HepG2 (cell line): ENCODE results near the gene JPH4. TPM values are rescaled to one million over a fixed set of nuclear protein-coding genes. Genes with fewer than 3 reads are reported as not detected.
A peak's percentile ranks its signal among the peaks of the same experiment; 100 is the strongest.

Source experiments
- CEBPB ChIP-seq: IDR thresholded peaks from 2 replicates; pipeline ENCODE4 v1.6.1; 2011; ENCODE audit warnings: low read depth, low read length, improper control_type of control experiment, borderline replicate concordance
- CENPT ChIP-seq: sonication (generic); formaldehyde crosslinking; IDR thresholded peaks from 2 replicates; pipeline ENCODE4 v1.8.0; 2022; ENCODE audit warnings: low read depth, mild to moderate bottlenecking, moderate library complexity, missing genetic modification reagents
- DR1 ChIP-seq: sonication (generic); formaldehyde crosslinking; IDR thresholded peaks from 2 replicates; pipeline ENCODE4 v1.8.0; 2021; ENCODE audit warnings: mild to moderate bottlenecking, missing genetic modification reagents, inconsistent platforms
- E2F1 ChIP-seq: sonication (generic); formaldehyde crosslinking; IDR thresholded peaks from 2 replicates; pipeline ENCODE4 v1.5.0; 2020; ENCODE audit warnings: missing genetic modification reagents
- HOXD1 ChIP-seq: sonication (generic); formaldehyde crosslinking; IDR thresholded peaks from 2 replicates; pipeline ENCODE4 v1.5.0; 2020; ENCODE audit warnings: missing genetic modification reagents
- IKZF5 ChIP-seq: IDR thresholded peaks from 2 replicates; pipeline ENCODE4 v1.6.1; 2018; ENCODE audit warnings: missing genetic modification reagents, mild to moderate bottlenecking, missing compliant biosample characterization
- JDP2 ChIP-seq: sonication (generic); formaldehyde crosslinking; IDR thresholded peaks from 2 replicates; pipeline ENCODE4 v1.8.1; 2022; ENCODE audit warnings: missing genetic modification reagents, borderline replicate concordance
- KAT2B ChIP-seq: fragments of 150-350 bp; IDR thresholded peaks from 2 replicates; pipeline ENCODE4 v1.6.1; 2014; ENCODE audit warnings: low read depth, low read length, borderline replicate concordance
- KDM4B ChIP-seq: sonication (generic); formaldehyde crosslinking; IDR thresholded peaks from 2 replicates; pipeline ENCODE4 v1.4.0; 2020; ENCODE audit warnings: missing genetic modification reagents
- KLF13 ChIP-seq: sonication (generic); formaldehyde crosslinking; IDR thresholded peaks from 2 replicates; pipeline ENCODE4 v1.4.0; 2020; ENCODE audit warnings: mild to moderate bottlenecking, missing genetic modification reagents
- NKX3-1 ChIP-seq: sonication (generic); formaldehyde crosslinking; IDR thresholded peaks from 2 replicates; pipeline ENCODE4 v1.5.0; 2020; ENCODE audit warnings: missing genetic modification reagents
- SOX6 ChIP-seq, 2 experiments: fragments of 450-650 bp in 1 of 2; sonication (generic) in 1 of 2; formaldehyde crosslinking in 1 of 2; IDR thresholded peaks; 2 replicates each; pipeline versions ENCODE4 v1.4.0 to v1.6.1; 2017 to 2020; ENCODE audit warnings: antibody characterized with exemption in 1 of 2, mild to moderate bottlenecking in 1 of 2, missing genetic modification reagents in 1 of 2
- SP4 ChIP-seq: sonication (generic); formaldehyde crosslinking; IDR thresholded peaks from 2 replicates; pipeline ENCODE4 v1.8.1; 2023; ENCODE audit warnings: mild to moderate bottlenecking, missing genetic modification reagents
- THAP9 ChIP-seq: sonication (generic); formaldehyde crosslinking; IDR thresholded peaks from 2 replicates; pipeline ENCODE4; 2020; ENCODE audit warnings: missing genetic modification reagents, mild to moderate bottlenecking, borderline replicate concordance
- TMF1 ChIP-seq: sonication (generic); formaldehyde crosslinking; IDR thresholded peaks from 2 replicates; pipeline ENCODE4 v1.8.1; 2022; ENCODE audit warnings: low read depth, missing genetic modification reagents
- UBTF ChIP-seq: sonication (generic); formaldehyde crosslinking; IDR thresholded peaks from 2 replicates; pipeline ENCODE4 v1.4.0; 2020; ENCODE audit warnings: mild to moderate bottlenecking, missing genetic modification reagents
- ZBTB14 ChIP-seq: sonication (generic); formaldehyde crosslinking; IDR thresholded peaks from 2 replicates; pipeline ENCODE4 v1.4.0; 2020; ENCODE audit warnings: missing genetic modification reagents
- ZNF547 ChIP-seq: sonication (generic); formaldehyde crosslinking; IDR thresholded peaks from 2 replicates; pipeline ENCODE4 v1.5.1; 2020; ENCODE audit warnings: mild to moderate bottlenecking, missing genetic modification reagents
- ZNF607 ChIP-seq: sonication (generic); formaldehyde crosslinking; IDR thresholded peaks from 2 replicates; pipeline ENCODE4 v1.5.1; 2020; ENCODE audit warnings: missing genetic modification reagents, mild to moderate bottlenecking, borderline replicate concordance
- ZNF737 ChIP-seq: sonication (generic); formaldehyde crosslinking; IDR thresholded peaks from 2 replicates; pipeline ENCODE4 v1.5.0; 2020; ENCODE audit warnings: missing genetic modification reagents, mild to moderate bottlenecking, borderline replicate concordance
- polyA plus RNA-seq, 8 experiments: library from polyadenylated mRNA; depleted of rRNA in 3 of 8; stranded (reverse) in 7 of 8; unstranded in 1 of 8; fragments of >200 nt; fragmentation: Illumina TruSeq in 4 of 8; extraction: Trizol in 4 of 8; gene quantifications; 2 replicates each; pipeline versions ENCODE4 v1.2.1 to v1.2.3, GENCODE V29; 2011 to 2016; ENCODE audit warnings: low read depth in 4 of 8, missing spikeins in 1 of 8, mixed read lengths in 1 of 8; ENCODE audit not compliant: insufficient read depth in 1 of 8
- total RNA-seq, 5 experiments: library from RNA; depleted of rRNA; stranded (reverse); fragments of >200 nt; fragmentation: Illumina TruSeq; extraction: Trizol; gene quantifications; 2 replicates each; pipeline ENCODE4 v1.2.3, GENCODE V29; 2016; ENCODE audit warnings: low read depth in 1 of 5

Gene JPH4
- total and polyA plus RNA-seq, 2 of the 13 experiments (the other 11 are each of a cell fraction or from before 2014, with no cell fraction given), result 0.08 to 0.22 TPM

GRCh38 chr14:23559010-23559925 is 19.3 kb downstream of the JPH4 start (continued):
- TF ChIP-seq KDM4B (CRISPR knock-in tag) (no peak), KLF13 (CRISPR knock-in tag) (no peak), KAT2B (no peak), ZBTB14 (CRISPR knock-in tag) (no peak), E2F1 (CRISPR knock-in tag) (no peak), CEBPB (no peak), NKX3-1 (no peak), SP4 (CRISPR knock-in tag) (no peak), JDP2 (CRISPR knock-in tag) (no peak), IKZF5 (CRISPR knock-in tag) (peak; percentile 60; the same call in 1 of the 2 replicates), SOX6 (IDR thresholded peaks at IDR 0.05) (no peak), SOX6 (CRISPR knock-in tag; IDR thresholded peaks at IDR 0.05) (0 out of 2 replicates have a peak, but pooled peaks have one; percentile 25), ZNF547 (CRISPR knock-in tag) (no peak), ZNF607 (CRISPR knock-in tag) (0 out of 2 replicates have a peak, but pooled peaks have one; percentile 31), THAP9 (CRISPR knock-in tag) (no peak), HOXD1 (CRISPR knock-in tag) (0 out of 2 replicates have a peak, but pooled peaks have one; percentile 3), UBTF (CRISPR knock-in tag) (no peak), DR1 (CRISPR knock-in tag) (no peak; the same call in 1 of the 2 replicates), ZNF737 (no peak), TMF1 (CRISPR knock-in tag) (no peak), CENPT (CRISPR knock-in tag) (no peak)
